GM18505 (cell line): ENCODE data around the gene PHETA2.
"Not testable (repeated sequence)": the region's sequence is repeated elsewhere in the genome, so short reads cannot be mapped to it uniquely, and the experiment has no call there.

Experiments used
- ATAC-seq: cut with Tn5 transposase; IDR thresholded peaks from one replicate; pipeline ENCODE4 v1.9.1; 2021; ENCODE audit not compliant: unreplicated experiment
- POLR2A ChIP-seq: IDR thresholded peaks from 4 replicates; pipeline ENCODE4 v1.6.1; 2011; ENCODE audit warnings: borderline replicate concordance; ENCODE audit not compliant: insufficient read depth, insufficient read length; ENCODE audit errors: extremely low read depth

PHETA2 gene

DNA sequence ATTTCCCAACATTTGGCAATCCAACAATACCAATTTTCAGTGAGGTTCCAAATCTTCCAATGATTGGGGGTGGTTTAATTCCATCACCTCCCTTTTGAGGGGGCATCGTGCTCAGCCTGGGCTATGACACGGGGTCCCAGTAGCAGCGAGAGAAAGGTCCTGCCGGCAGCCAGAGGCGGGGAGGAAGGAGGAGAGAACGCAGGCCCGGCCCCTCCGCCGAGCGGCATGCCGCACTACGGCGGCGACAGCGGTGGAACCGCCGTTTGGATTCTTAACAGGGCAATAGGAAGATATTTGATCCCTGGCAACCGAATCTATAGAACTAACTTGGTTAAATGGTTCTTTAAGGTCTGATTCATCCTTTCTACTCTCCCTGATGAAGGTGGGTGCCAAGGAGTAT is 34.8 kb downstream of the PHETA2 start:
- no peak for TF ChIP-seq POLR2A
- no peak for ATAC-seq

- ATAC-seq = no peak
- no peak for TF ChIP-seq POLR2A
These were observed 37.8 kb downstream of the PHETA2 start for GRCh38 chr22:42111798-42112197.

GRCh38 chr22:42112793-42113192 is 38.7 kb downstream of the PHETA2 start:
- ATAC-seq = not testable (repeated sequence)

GRCh38 chr22:42114721-42115120 is 40.7 kb downstream of the PHETA2 start:
- ATAC-seq = no peak
- TF ChIP-seq POLR2A = no peak

DNA sequence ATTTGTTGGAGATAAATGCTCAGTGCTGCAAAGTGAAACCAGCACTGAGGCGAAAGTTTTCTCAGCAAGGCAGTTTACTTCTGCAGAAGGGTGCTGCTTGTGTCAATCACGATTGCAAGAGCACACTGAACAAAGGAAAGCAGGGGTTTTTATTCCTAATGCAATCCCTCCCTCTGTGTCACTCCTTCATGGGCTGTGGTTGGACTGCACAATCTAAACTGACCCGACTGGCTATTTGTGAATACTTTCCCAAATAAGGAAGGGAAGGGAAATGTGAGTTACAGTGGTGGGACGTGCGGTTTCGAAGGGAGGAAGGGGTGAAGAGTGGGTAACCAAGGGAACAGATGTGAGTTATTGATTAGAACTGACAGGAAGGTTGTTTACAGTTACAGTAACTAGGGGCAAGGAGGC is 41.4 kb downstream of the PHETA2 start:
- ATAC-seq = not testable (repeated sequence)

DNA sequence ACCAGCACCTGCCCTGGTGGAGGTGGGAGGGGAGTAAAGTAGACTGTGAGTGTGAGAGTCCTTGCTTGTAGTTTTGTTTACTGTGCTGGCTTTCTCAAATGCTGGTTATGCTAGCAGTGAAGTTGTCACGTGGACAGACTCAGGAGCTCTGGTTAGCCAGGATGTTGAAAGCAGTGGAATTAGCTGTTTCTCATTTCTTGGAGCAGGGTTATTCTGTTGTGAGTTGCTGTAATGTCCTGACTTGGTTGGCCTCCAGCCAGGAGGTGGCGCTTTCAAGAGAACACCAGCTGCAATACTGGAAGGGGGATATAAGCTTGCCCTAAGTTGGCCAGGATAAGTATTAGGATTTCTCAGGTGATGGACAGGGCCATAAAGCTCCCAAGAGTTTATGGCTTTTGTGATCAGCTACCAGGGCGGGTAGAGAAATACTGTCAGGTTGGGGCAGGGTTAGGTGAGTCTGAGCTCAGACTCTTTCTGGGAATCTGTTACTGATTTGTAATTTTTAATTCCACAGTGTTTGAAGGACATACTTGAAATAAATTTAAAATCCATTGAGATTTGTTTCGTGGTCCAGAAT is 42.9 kb downstream of the PHETA2 start:
- TF ChIP-seq POLR2A = no peak
- no peak for ATAC-seq

GRCh38 chr22:42120231-42121021 is 46.4 kb downstream of the PHETA2 start:
- not testable (repeated sequence) for ATAC-seq

- not testable (repeated sequence) for ATAC-seq
These were observed 49.5 kb downstream of the PHETA2 start for GRCh38 chr22:42123529-42123928.

DNA sequence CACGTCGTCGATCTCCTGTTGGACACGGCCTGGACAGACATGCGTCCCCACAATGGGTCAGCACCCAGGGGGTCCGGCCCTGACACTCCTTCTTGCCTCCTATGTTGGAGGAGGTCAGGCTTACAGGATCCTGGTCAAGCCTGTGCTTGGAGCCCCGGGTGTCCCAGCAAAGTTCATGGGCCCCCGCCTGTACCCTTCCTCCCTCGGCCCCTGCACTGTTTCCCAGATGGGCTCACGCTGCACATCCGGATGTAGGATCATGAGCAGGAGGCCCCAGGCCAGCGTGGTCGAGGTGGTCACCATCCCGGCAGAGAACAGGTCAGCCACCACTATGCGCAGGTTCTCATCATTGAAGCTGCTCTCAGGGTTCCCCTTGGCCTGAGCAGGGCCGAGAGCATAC is 53.6 kb downstream of the PHETA2 start:
- no peak for ATAC-seq
- TF ChIP-seq POLR2A = no peak

DNA sequence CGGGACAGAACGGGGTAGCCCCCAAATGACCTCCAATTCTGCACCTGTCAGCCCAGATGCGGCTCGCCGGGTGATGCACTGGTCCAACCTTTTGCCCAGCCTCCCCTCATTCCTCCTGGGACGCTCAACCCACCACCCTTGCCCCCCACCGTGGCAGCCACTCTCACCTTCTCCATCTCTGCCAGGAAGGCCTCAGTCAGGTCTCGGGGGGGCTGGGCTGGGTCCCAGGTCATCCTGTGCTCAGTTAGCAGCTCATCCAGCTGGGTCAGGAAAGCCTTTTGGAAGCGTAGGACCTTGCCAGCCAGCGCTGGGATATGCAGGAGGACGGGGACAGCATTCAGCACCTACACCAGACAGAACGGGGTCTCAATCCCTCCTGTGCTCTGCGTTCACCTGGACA is 54.0 kb downstream of the PHETA2 start:
- not testable (repeated sequence) for ATAC-seq
